ENCODE measurements around the gene EIF4E3.

Gene EIF4E3

GRCh38 chr3:71685686-71686085, 39.5 kb downstream of the EIF4E3 start:
- DNase-seq: no peak

GRCh38 chr3:71684757-71685386, 40.3 kb downstream of the EIF4E3 start:
- no peak for DNase-seq

- DNase-seq: no peak
Observed at GRCh38 chr3:71684046-71684756, 41.0 kb downstream of the EIF4E3 start.

- DNase-seq: no peak
Observed at GRCh38 chr3:71681224-71681668, 44.0 kb downstream of the EIF4E3 start.

- DNase-seq: no peak
Observed at GRCh38 chr3:71680603-71681002, 44.6 kb downstream of the EIF4E3 start.

- DNase-seq: no peak
Observed at GRCh38 chr3:71676931-71677330, 48.3 kb downstream of the EIF4E3 start.

- DNase-seq: no peak
Observed at GRCh38 chr3:71673486-71673885, 51.7 kb downstream of the EIF4E3 start.

GRCh38 chr3:71672807-71673206, 52.4 kb downstream of the EIF4E3 start:
- DNase-seq: no peak

- DNase-seq: no peak
Observed at GRCh38 chr3:71672340-71672739, 52.9 kb downstream of the EIF4E3 start.

- DNase-seq: no peak
Observed at GRCh38 chr3:71671216-71671845, 53.9 kb downstream of the EIF4E3 start.

GRCh38 chr3:71662568-71662967, 62.6 kb downstream of the EIF4E3 start:
- DNase-seq: no peak

GRCh38 chr3:71662056-71662455, 63.1 kb downstream of the EIF4E3 start:
- DNase-seq: no peak

- DNase-seq: no peak
Observed at GRCh38 chr3:71659864-71660591, 65.2 kb downstream of the EIF4E3 start.

- DNase-seq: peak; percentile 62
Observed at GRCh38 chr3:71657831-71658530, 67.2 kb downstream of the EIF4E3 start.

GRCh38 chr3:71655061-71655460, 70.1 kb downstream of the EIF4E3 start:
- DNase-seq: no peak

GRCh38 chr3:71653414-71653807, 71.8 kb downstream of the EIF4E3 start:
- DNase-seq: no peak

- DNase-seq: peak; percentile 15
Observed at GRCh38 chr3:71652781-71653413, 72.3 kb downstream of the EIF4E3 start.

GRCh38 chr3:71651625-71652024, 73.6 kb downstream of the EIF4E3 start:
- no peak for DNase-seq

- DNase-seq: no peak
Observed at GRCh38 chr3:71650372-71650771, 74.8 kb downstream of the EIF4E3 start.

GRCh38 chr3:71649757-71650156, 75.4 kb downstream of the EIF4E3 start:
- no peak for DNase-seq

- no peak for DNase-seq
Observed at GRCh38 chr3:71647751-71648150, 77.5 kb downstream of the EIF4E3 start.

GRCh38 chr3:71646971-71647370, 78.2 kb downstream of the EIF4E3 start:
- DNase-seq: no peak

All from NCI-H1694 (cell line).